IMR-90 (cell line): Measurements from ENCODE around the gene TANGO6. TPM values are rescaled to one million over a fixed set of nuclear protein-coding genes. Genes with fewer than 3 reads are reported as not detected.

Source experiments
- ATAC-seq: fragments of 200-7000 bp; cut with Tn5 transposase; 2 replicates; pipeline ENCODE4 v1.9.1; 2020; ENCODE audit warnings: low read depth, mild to moderate bottlenecking, moderate library complexity
- BruUV-seq: library from RNA; stranded (reverse); fragments of 400-500 nt; replicated peaks from 2 replicates; lab custom pipeline; 2021; lab: Mats Ljungman, UMichigan
- CTCF ChIA-PET: fragments of 300-600 bp; formaldehyde crosslinking; extraction: SDS; loops from one replicate; lab custom pipeline; 2021; ENCODE audit warnings: antibody characterized with exemption; lab: Yijun Ruan, JAX
- POLR2A ChIA-PET: fragments of 300-600 bp; sonication (Branson Sonifier 250); formaldehyde crosslinking; loops from one replicate; lab custom pipeline; 2022; ENCODE audit warnings: antibody characterized with exemption; ENCODE audit not compliant: unreplicated experiment; lab: Charles Lee
- DNase-seq: peaks from one replicate; pipeline ENCODE4 v3.0.0; 2013
- H2AFZ ChIP-seq: replicated peaks from 2 replicates; pipeline ENCODE3; 2013; ENCODE audit warnings: low read length, mild to moderate bottlenecking; ENCODE audit not compliant: poor library complexity
- H2AK5ac ChIP-seq: 2 replicates; pipeline ENCODE4 v1.6.1; 2013; ENCODE audit warnings: low read depth, low read length, inconsistent platforms
- H2AK9ac ChIP-seq: replicated peaks from 2 replicates; pipeline ENCODE3; 2013; ENCODE audit warnings: mild to moderate bottlenecking, low read depth, low read length, moderate library complexity; ENCODE audit not compliant: poor library complexity
- H2BK120ac ChIP-seq: 2 replicates; pipeline ENCODE4 v1.6.1; 2013; ENCODE audit warnings: low read depth, low read length, inconsistent platforms
- H2BK15ac ChIP-seq: 3 replicates; pipeline ENCODE4 v1.6.1; 2013; ENCODE audit warnings: low read depth, low read length, inconsistent platforms
- H2BK20ac ChIP-seq: 2 replicates; pipeline ENCODE4 v1.6.1; 2013; ENCODE audit warnings: low read depth, mild to moderate bottlenecking, inconsistent platforms, low read length, moderate library complexity
- H2BK5ac ChIP-seq: 2 replicates; pipeline ENCODE4 v1.6.1; 2013; ENCODE audit warnings: mild to moderate bottlenecking, low read depth, low read length, inconsistent platforms; ENCODE audit not compliant: poor library complexity, severe bottlenecking
- H3K14ac ChIP-seq: replicated peaks from 2 replicates; pipeline ENCODE4 v1.6.1; 2013; ENCODE audit warnings: low read depth, low read length, inconsistent platforms
- H3K18ac ChIP-seq: 2 replicates; pipeline ENCODE4 v1.6.1; 2013; ENCODE audit warnings: low read depth, low read length, control low read depth
- H3K23ac ChIP-seq: 2 replicates; pipeline ENCODE4 v1.6.1; 2013; ENCODE audit warnings: low read depth, low read length, inconsistent platforms
- H3K27ac ChIP-seq: 2 replicates; pipeline ENCODE4 v1.5.1; 2013; ENCODE audit warnings: mild to moderate bottlenecking, control low read depth, low read length; ENCODE audit not compliant: insufficient read depth
- H3K27me3 ChIP-seq: 2 replicates; pipeline ENCODE4 v1.6.1; 2013; ENCODE audit warnings: low read length; ENCODE audit not compliant: control insufficient read depth, insufficient read depth
- H3K36me3 ChIP-seq: 2 replicates; pipeline ENCODE4 v1.6.1; 2013; ENCODE audit warnings: low read length, mixed read lengths; ENCODE audit not compliant: control insufficient read depth, insufficient read depth
- H3K4ac ChIP-seq: 2 replicates; pipeline ENCODE4 v1.6.1; 2013; ENCODE audit warnings: low read depth, low read length, inconsistent platforms
- H3K4me1 ChIP-seq: 2 replicates; pipeline ENCODE4 v1.6.1; 2013; ENCODE audit warnings: low read length, mixed read lengths; ENCODE audit not compliant: control insufficient read depth, insufficient read depth
- H3K4me2 ChIP-seq: 2 replicates; pipeline ENCODE4 v1.6.1; 2013; ENCODE audit warnings: low read depth, mild to moderate bottlenecking, control low read depth, low read length, moderate library complexity
- H3K4me3 ChIP-seq: 2 replicates; pipeline ENCODE4 v1.5.1; 2013; ENCODE audit warnings: low read depth, mild to moderate bottlenecking, control low read depth, low read length, moderate library complexity; ENCODE audit not compliant: insufficient read depth
- H3K56ac ChIP-seq: 2 replicates; pipeline ENCODE4 v1.6.1; 2013; ENCODE audit warnings: low read length, inconsistent platforms; ENCODE audit not compliant: insufficient read depth; ENCODE audit errors: extremely low read depth
- H3K79me1 ChIP-seq, 2 experiments: 2 replicates each; pipeline ENCODE4 v1.6.1; 2013; ENCODE audit warnings: low read length in 2 of 2, inconsistent platforms in 1 of 2, low read depth in 1 of 2
- H3K9ac ChIP-seq: 2 replicates; pipeline ENCODE4 v1.6.1; 2013; ENCODE audit warnings: low read depth, low read length, control low read depth
- H3K9me1 ChIP-seq: 2 replicates; pipeline ENCODE4 v1.6.1; 2013; ENCODE audit warnings: low read length, inconsistent platforms; ENCODE audit not compliant: insufficient read depth
- H3K9me3 ChIP-seq: 2 replicates; pipeline ENCODE4 v1.6.1; 2013; ENCODE audit warnings: low read length; ENCODE audit not compliant: control insufficient read depth, insufficient read depth
- H4K20me1 ChIP-seq: 2 replicates; pipeline ENCODE4 v1.6.1; 2013; ENCODE audit warnings: low read length, inconsistent platforms; ENCODE audit not compliant: insufficient read depth
- H4K5ac ChIP-seq: 2 replicates; pipeline ENCODE4 v1.6.1; 2013; ENCODE audit warnings: mild to moderate bottlenecking, low read depth, low read length, control low read depth
- H4K8ac ChIP-seq, 2 experiments: 2 replicates each; pipeline ENCODE4 v1.6.1; 2013; ENCODE audit warnings: low read depth in 2 of 2, low read length in 2 of 2, control low read depth in 1 of 2, inconsistent platforms in 1 of 2
- H4K91ac ChIP-seq: 2 replicates; pipeline ENCODE4 v1.6.1; 2013; ENCODE audit warnings: low read depth, low read length, inconsistent platforms; ENCODE audit not compliant: insufficient read depth
- CHD1 ChIP-seq: IDR thresholded peaks from 2 replicates; pipeline ENCODE4 v1.6.1; 2012; ENCODE audit warnings: low read depth, low read length, improper control_type of control experiment
- MAFK ChIP-seq: IDR thresholded peaks from 2 replicates; pipeline ENCODE4 v1.6.1; 2012; ENCODE audit warnings: low read depth, low read length, improper control_type of control experiment
- MXI1 ChIP-seq: IDR thresholded peaks from 2 replicates; pipeline ENCODE4 v1.6.1; 2012; ENCODE audit warnings: low read depth, mild to moderate bottlenecking, low read length, moderate library complexity, borderline replicate concordance
- RCOR1 ChIP-seq: IDR thresholded peaks from 2 replicates; pipeline ENCODE4 v1.6.1; 2012; ENCODE audit warnings: mild to moderate bottlenecking, low read length, improper control_type of control experiment; ENCODE audit not compliant: insufficient replicate concordance
- RFX5 ChIP-seq: IDR thresholded peaks from 2 replicates; pipeline ENCODE4 v1.8.0; 2012; ENCODE audit warnings: low read depth, mild to moderate bottlenecking, low read length, moderate library complexity
- SMC3 ChIP-seq: fragments of 150-350 bp; IDR thresholded peaks from 2 replicates; pipeline ENCODE4 v1.6.1; 2016; ENCODE audit warnings: low read depth, mild to moderate bottlenecking, antibody characterized with exemption, low read length, moderate library complexity
- WGBS, 2 experiments: methylation state at CpG; one replicate each; pipeline versions ENCODE4 v1.1.5 to v1.1.7; 2013; ENCODE audit warnings: missing lambda C conversion rate in 2 of 2; ENCODE audit not compliant: insufficient read length in 1 of 2; ENCODE audit errors: extremely low coverage in 2 of 2; 5-methylcytosine and 5-hydroxymethylcytosine counted together
- dilution Hi-C: fragments of 300-500 bp; cut with HindIII; formaldehyde crosslinking; loops from one replicate; pipeline ENCODE4 v1.14.3; 2018; ENCODE audit warnings: low sequenced_read_pairs; ENCODE audit not compliant: unreplicated experiment
- in situ Hi-C: fragments of 300-500 bp; cut with MboI; formaldehyde crosslinking; loops from 3 replicates; pipeline ENCODE4 v1.14.3; 2019; ENCODE audit warnings: low sequenced_read_pairs, inconsistent platforms, mixed read lengths
- intact Hi-C: fragments of 100-400 bp; cut with micrococcal nuclease; formaldehyde crosslinking; loops from 2 replicates; pipeline ENCODE4 v1.10.0; 2022
- polyA plus RNA-seq, 3 experiments: library from polyadenylated mRNA; depleted of rRNA; stranded (reverse); fragments of >200 nt; gene quantifications; 2 replicates each; pipeline ENCODE4 v1.2.3, GENCODE V29; 2012; ENCODE audit warnings: low replicate concordance in 1 of 3
- total RNA-seq: library from RNA; depleted of rRNA; stranded (reverse); fragments of >200 nt; gene quantifications from 2 replicates; pipeline ENCODE4 v1.2.3, GENCODE V29; 2012
- TF ChIP-seq, protein P1 (sequence below): fragments of 150-350 bp; IDR thresholded peaks from 2 replicates; pipeline ENCODE4 v1.6.1; 2017; ENCODE audit warnings: mild to moderate bottlenecking, antibody characterized with exemption, low read length, low read depth
- TF ChIP-seq, protein P2 (sequence below): conservative IDR thresholded peaks from 2 replicates; pipeline ENCODE4 v1.5.1; 2012; ENCODE audit warnings: mild to moderate bottlenecking, low read depth, low read length, improper control_type of control experiment

Gene TANGO6
- total and polyA plus RNA-seq, 2 of the 4 experiments (the other 2 are of a cell fraction), result 6.7 to 22.4 TPM

DNA sequence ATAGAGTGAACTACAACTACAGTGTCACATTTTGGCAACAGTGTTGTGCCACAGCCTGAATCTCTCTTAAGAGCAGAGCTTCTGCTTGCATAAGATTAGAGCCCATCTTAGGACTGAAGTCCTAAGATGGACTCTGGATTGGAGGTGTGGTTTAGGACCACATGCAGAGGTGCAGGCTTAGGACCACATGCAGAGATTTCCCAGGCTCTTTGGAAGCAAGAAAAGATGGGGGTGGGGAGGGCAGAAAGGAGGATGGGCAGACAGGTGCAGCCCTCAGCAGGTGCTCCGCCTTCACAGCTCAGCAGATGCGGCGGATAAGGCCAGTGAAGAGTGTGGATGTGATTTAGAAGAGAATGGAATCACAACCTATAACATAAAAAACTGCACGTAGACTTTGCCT is 128.7 kb downstream of the TANGO6 start:
- Histone ChIP-seq H2BK5ac (no peak overlapping the region), H3K36me3 (peaks cover 11% of the 10 kb centered on the region), H3K4me2 (no peak overlapping the region), H2AFZ (no peak overlapping the region), H4K91ac (no peak overlapping the region), H2BK15ac (no peak overlapping the region), H2AK5ac (no peak overlapping the region), H3K23ac (no peak overlapping the region), H3K27ac (no peak overlapping the region), H3K56ac (no peak overlapping the region), H3K4me1 (peaks cover 2% of the 10 kb centered on the region; the same call in 1 of the 2 replicates), H3K9me1 (peaks cover 3% of the 10 kb centered on the region; the same call in 1 of the 2 replicates), H2BK20ac (no peak overlapping the region), H3K4me3 (no peak overlapping the region), H2AK9ac (no peak overlapping the region), H4K20me1 (no peaks in the 10 kb centered on the region), H4K5ac (no peak overlapping the region), H3K9ac (no peak overlapping the region), H3K9me3 (no peaks in the 10 kb centered on the region), H3K18ac (no peak overlapping the region), H2BK120ac (no peak overlapping the region), H3K4ac (no peak overlapping the region), H4K8ac (no peak overlapping the region), H3K79me1 (no peaks in the 10 kb centered on the region; a peak in 1 of 4 replicates), H3K14ac (no peak overlapping the region), H3K27me3 (no peaks in the 10 kb centered on the region)
- dilution Hi-C loops, result no loop called here
- in situ Hi-C loops, result loop anchor here (10.0 kb wide), 1 partner anchor 143 kb away; no protein-coding TSS in a partner anchor
- no peak for DNase-seq
- TF ChIP-seq MAFK (no peak), RCOR1 (no peak), MXI1 (no peak), RFX5 (no peak), SMC3 (no peak), CHD1 (no peak)
- TF ChIP-seq, protein P1, sequence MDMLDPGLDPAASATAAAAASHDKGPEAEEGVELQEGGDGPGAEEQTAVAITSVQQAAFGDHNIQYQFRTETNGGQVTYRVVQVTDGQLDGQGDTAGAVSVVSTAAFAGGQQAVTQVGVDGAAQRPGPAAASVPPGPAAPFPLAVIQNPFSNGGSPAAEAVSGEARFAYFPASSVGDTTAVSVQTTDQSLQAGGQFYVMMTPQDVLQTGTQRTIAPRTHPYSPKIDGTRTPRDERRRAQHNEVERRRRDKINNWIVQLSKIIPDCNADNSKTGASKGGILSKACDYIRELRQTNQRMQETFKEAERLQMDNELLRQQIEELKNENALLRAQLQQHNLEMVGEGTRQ, result no peak
- TF ChIP-seq, protein P2, sequence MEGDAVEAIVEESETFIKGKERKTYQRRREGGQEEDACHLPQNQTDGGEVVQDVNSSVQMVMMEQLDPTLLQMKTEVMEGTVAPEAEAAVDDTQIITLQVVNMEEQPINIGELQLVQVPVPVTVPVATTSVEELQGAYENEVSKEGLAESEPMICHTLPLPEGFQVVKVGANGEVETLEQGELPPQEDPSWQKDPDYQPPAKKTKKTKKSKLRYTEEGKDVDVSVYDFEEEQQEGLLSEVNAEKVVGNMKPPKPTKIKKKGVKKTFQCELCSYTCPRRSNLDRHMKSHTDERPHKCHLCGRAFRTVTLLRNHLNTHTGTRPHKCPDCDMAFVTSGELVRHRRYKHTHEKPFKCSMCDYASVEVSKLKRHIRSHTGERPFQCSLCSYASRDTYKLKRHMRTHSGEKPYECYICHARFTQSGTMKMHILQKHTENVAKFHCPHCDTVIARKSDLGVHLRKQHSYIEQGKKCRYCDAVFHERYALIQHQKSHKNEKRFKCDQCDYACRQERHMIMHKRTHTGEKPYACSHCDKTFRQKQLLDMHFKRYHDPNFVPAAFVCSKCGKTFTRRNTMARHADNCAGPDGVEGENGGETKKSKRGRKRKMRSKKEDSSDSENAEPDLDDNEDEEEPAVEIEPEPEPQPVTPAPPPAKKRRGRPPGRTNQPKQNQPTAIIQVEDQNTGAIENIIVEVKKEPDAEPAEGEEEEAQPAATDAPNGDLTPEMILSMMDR, result no peak
- intact Hi-C loops, result no loop called here
- CTCF ChIA-PET, result no interaction called here
- BruUV-seq, result no TSS peak
- no peak for ATAC-seq
- no CpG with 5 or more reads among the region's 4 CpGs for WGBS, 2 experiments
- POLR2A ChIA-PET, result no interaction called here
